ENCODE results near the gene ACP1.

The ACP1 gene

DNA sequence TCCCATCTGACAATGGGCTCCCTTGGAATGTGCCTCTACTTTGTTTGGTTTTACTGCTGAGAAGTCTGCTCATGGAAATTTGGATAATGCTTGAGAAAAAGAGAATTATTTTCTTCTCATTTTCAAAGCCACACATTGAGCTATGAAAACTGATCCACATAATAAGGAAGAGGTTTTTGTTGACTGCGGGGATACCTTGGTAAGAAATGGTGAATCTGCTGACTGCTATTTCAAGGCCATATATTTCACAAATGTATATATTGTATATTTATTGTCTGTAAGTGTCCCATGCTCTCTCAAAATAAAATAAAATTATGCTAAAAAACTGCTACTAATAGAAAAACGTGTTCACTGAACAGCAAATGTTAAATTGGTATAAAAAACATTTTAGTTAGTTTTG, 16.0 kb upstream of the ACP1 start:
- no peaks in the 10 kb centered on the region for H3K4me1 ChIP-seq
- DNase-seq, result no peak
- peaks cover 23 to 68% (median 31%) of the 10 kb centered on the region in 3 donors for H3K36me3 ChIP-seq
- intact Hi-C loops (cut with DNase I; ENCODE audit: low total_unique reads), result no loop called here
- TF ChIP-seq, protein P1, sequence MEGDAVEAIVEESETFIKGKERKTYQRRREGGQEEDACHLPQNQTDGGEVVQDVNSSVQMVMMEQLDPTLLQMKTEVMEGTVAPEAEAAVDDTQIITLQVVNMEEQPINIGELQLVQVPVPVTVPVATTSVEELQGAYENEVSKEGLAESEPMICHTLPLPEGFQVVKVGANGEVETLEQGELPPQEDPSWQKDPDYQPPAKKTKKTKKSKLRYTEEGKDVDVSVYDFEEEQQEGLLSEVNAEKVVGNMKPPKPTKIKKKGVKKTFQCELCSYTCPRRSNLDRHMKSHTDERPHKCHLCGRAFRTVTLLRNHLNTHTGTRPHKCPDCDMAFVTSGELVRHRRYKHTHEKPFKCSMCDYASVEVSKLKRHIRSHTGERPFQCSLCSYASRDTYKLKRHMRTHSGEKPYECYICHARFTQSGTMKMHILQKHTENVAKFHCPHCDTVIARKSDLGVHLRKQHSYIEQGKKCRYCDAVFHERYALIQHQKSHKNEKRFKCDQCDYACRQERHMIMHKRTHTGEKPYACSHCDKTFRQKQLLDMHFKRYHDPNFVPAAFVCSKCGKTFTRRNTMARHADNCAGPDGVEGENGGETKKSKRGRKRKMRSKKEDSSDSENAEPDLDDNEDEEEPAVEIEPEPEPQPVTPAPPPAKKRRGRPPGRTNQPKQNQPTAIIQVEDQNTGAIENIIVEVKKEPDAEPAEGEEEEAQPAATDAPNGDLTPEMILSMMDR (IDR thresholded peaks at IDR 0.05), result no peak
- no peak overlapping the region for H3K27ac ChIP-seq
- H3K9me3 ChIP-seq, result no peaks in the 10 kb centered on the region
- H3K4me3 ChIP-seq, result no peak overlapping the region
- no peaks in the 10 kb centered on the region for H3K27me3 ChIP-seq

DNA sequence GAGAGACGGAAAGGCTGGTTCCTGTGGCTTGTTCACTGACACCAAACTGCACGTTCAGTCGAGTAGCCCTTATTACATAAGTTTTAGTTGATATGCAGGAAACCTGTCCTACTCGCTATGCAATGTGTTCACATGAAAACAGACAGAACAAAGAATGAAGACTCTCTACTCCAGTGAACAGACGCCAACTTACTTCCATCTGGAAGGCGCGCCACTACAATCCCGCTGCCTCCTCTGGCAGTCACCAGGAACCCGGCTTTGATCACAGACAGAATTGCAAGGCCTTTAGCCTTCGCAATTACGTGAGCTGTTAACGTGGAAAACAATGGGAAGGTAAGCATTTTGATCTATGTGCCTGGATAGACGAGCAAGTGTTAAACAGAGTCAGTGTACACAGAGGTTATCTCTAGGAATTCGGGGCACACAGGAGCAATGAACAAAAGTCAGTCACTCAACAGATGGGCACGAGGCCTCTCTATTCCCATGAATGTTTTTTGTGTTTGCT, 15.2 kb upstream of the ACP1 start:
- DNase-seq, result no peak
- Histone ChIP-seq H3K36me3 (peaks cover 16 to 60% (median 22%) of the 10 kb centered on the region in 3 donors), H3K9me3 (no peaks in the 10 kb centered on the region), H3K4me1 (no peaks in the 10 kb centered on the region), H3K27me3 (no peaks in the 10 kb centered on the region), H3K27ac (no peak overlapping the region), H3K4me3 (no peak overlapping the region)
- TF ChIP-seq, protein P1 (IDR thresholded peaks at IDR 0.05), result no peak
- intact Hi-C loops (cut with DNase I; ENCODE audit: low total_unique reads), result no loop called here

DNA sequence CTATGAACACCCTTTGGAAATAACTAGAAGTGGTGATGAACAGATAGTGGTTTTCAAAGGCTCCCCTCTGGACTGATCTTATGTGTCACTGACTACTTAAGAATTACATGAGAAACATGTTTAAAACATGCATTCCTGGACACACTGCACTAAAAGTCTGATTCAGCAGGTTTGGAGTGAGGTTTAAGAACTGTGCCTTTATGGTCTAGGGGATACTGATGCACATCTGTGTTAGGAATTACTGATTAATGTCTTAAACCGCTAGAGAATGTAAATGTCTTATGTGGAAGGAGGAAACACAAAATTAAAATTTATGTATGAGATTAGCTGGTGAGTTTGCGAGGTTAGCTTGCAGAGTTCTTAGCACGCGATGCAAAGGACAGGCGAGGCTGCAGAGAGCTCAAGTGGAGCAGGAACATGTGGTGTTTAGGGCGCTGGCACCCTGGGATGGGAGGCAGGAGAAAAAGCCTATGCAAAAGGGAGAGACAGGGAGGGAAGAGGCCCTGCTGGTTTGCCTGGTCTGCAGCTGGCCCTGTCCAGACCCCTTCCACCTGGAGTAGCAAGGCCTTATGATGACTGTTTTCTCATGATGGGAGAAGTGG, 12.6 kb upstream of the ACP1 start:
- Histone ChIP-seq H3K27me3 (no peaks in the 10 kb centered on the region), H3K27ac (no peak overlapping the region), H3K36me3 (peaks cover 11 to 39% (median 16%) of the 10 kb centered on the region in 3 donors), H3K9me3 (peaks cover 0 to 7% (median 0%) of the 10 kb centered on the region in 3 donors), H3K4me1 (no peaks in the 10 kb centered on the region), H3K4me3 (no peak overlapping the region)
- intact Hi-C loops (cut with DNase I; ENCODE audit: low total_unique reads), result no loop called here
- no peak for DNase-seq
- TF ChIP-seq, protein P1 (IDR thresholded peaks at IDR 0.05), result no peak

DNA sequence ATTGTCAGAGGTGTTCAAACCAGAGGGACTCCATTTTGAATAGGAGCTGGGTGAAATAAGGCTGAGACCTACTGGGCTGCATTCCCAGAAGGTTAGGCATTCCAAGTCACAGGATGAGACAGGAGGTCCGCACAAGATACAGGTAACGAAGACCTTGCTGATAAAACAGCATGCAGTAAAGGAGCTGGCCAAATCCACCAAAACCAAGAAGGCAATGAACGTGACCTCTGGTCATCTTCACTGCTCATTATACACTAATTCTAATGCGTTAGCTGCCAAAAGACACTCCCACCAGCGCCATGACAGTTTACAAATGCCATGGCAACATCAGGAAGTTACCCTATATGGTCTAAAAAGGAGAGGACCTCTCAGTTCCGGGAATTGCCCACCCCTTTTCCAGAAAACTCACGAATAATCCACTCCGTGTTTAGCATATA, 11.5 kb upstream of the ACP1 start:
- TF ChIP-seq, protein P1 (IDR thresholded peaks at IDR 0.05), result no peak
- H3K4me1 ChIP-seq, result no peaks in the 10 kb centered on the region
- intact Hi-C loops (cut with DNase I; ENCODE audit: low total_unique reads), result no loop called here
- H3K27ac ChIP-seq, result no peak overlapping the region
- H3K4me3 ChIP-seq, result no peak overlapping the region
- peaks cover 0 to 14% (median 0%) of the 10 kb centered on the region in 3 donors for H3K9me3 ChIP-seq
- H3K27me3 ChIP-seq, result no peaks in the 10 kb centered on the region
- H3K36me3 ChIP-seq, result peaks cover 11 to 33% (median 16%) of the 10 kb centered on the region in 3 donors
- DNase-seq, result no peak

DNA sequence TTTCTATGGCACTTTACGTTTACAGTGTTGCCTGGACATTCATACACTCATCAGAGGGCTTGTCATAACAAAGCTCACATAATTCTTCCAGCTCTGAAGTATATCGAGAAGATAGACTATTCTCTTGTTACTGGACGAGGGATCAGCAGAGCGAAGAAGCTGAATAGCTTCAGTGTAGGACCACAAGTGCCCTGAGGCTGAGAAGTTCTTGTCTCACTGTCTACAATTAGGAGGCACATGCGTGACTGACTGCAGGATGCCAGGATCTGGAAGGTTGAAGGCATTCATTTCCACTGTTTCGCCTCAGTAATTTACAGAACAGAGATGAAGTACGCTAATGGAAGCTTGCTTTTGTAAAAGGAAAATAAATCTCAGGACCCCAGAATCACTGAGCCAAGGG, 10.5 kb upstream of the ACP1 start:
- peaks cover 0 to 15% (median 0%) of the 10 kb centered on the region in 3 donors for H3K9me3 ChIP-seq
- TF ChIP-seq, protein P1 (IDR thresholded peaks at IDR 0.05), result no peak
- no peaks in the 10 kb centered on the region for H3K27me3 ChIP-seq
- peaks cover 11 to 26% (median 13%) of the 10 kb centered on the region in 3 donors for H3K36me3 ChIP-seq
- H3K4me3 ChIP-seq, result no peak overlapping the region
- no peak overlapping the region for H3K27ac ChIP-seq
- intact Hi-C loops (cut with DNase I; ENCODE audit: low total_unique reads), result no loop called here
- DNase-seq, result no peak
- no peaks in the 10 kb centered on the region for H3K4me1 ChIP-seq
